ENCODE measurements around the gene RPF1. TPM values are rescaled to one million over a fixed set of nuclear protein-coding genes. Genes with fewer than 3 reads are reported as not detected.

RPF1 gene
- total RNA-seq, 1 donor, result 29.3 TPM

DNA sequence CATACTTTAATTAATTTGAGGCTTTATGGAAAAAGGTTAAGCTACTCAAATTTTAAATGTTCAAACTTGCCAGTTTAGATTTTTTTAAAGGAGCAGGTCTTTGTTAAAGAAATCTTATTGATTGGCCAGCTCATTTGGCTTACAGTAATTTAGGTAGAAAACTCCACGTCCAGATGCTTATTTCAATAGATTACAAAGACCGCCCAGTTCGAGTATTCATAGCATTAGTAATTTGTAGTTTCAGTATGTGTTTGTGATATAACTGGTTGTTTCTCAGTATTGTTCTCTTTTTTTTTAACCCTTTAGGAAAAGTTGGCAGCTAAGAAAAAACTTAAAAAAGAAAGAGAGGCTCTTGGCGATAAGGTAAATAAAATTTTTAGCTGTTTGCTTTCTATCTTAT is 1.6 kb downstream of the RPF1 start:
- peaks cover 19% of the 10 kb centered on the region for H3K36me3 ChIP-seq (ENCODE audit: insufficient read depth, low read length)
- H3K4me3 ChIP-seq (ENCODE audit: insufficient read depth, low read length), result peak overlapping the region; percentile 94
- H4K20me1 ChIP-seq (ENCODE audit: insufficient read depth, low read length), result no peaks in the 10 kb centered on the region
- peaks cover 7% of the 10 kb centered on the region for H3K4me1 ChIP-seq (ENCODE audit: insufficient read depth, low read length)
- TF ChIP-seq, protein P1, sequence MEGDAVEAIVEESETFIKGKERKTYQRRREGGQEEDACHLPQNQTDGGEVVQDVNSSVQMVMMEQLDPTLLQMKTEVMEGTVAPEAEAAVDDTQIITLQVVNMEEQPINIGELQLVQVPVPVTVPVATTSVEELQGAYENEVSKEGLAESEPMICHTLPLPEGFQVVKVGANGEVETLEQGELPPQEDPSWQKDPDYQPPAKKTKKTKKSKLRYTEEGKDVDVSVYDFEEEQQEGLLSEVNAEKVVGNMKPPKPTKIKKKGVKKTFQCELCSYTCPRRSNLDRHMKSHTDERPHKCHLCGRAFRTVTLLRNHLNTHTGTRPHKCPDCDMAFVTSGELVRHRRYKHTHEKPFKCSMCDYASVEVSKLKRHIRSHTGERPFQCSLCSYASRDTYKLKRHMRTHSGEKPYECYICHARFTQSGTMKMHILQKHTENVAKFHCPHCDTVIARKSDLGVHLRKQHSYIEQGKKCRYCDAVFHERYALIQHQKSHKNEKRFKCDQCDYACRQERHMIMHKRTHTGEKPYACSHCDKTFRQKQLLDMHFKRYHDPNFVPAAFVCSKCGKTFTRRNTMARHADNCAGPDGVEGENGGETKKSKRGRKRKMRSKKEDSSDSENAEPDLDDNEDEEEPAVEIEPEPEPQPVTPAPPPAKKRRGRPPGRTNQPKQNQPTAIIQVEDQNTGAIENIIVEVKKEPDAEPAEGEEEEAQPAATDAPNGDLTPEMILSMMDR (IDR thresholded peaks at IDR 0.05; ENCODE audit: extremely low read depth, low read depth, low read length), result no peak
- H2AFZ ChIP-seq (ENCODE audit: low read length), result no peak overlapping the region
- H3K27me3 ChIP-seq (ENCODE audit: insufficient read depth, low read length), result peaks cover 10% of the 10 kb centered on the region
- DNase-seq (ENCODE audit: insufficient read length, low spot score, missing footprints), result no peak
- H3K4me2 ChIP-seq (ENCODE audit: insufficient read depth, low read length), result peak overlapping the region; percentile 88
- no peaks in the 10 kb centered on the region for H3K9me3 ChIP-seq (ENCODE audit: low read depth, low read length)
- H3K79me2 ChIP-seq (ENCODE audit: insufficient read depth, low read length), result peaks cover 56% of the 10 kb centered on the region
- H3K27ac ChIP-seq (ENCODE audit: low read depth, low read length), result no peak overlapping the region

- no peak overlapping the region for H3K4me2 ChIP-seq (ENCODE audit: insufficient read depth, low read length)
- peaks cover 9% of the 10 kb centered on the region for H3K27me3 ChIP-seq (ENCODE audit: insufficient read depth, low read length)
- no peak for DNase-seq (ENCODE audit: insufficient read length, low spot score, missing footprints)
These were observed 2.3 kb downstream of the RPF1 start for GRCh38 chr1:84481317-84481716.

DNA sequence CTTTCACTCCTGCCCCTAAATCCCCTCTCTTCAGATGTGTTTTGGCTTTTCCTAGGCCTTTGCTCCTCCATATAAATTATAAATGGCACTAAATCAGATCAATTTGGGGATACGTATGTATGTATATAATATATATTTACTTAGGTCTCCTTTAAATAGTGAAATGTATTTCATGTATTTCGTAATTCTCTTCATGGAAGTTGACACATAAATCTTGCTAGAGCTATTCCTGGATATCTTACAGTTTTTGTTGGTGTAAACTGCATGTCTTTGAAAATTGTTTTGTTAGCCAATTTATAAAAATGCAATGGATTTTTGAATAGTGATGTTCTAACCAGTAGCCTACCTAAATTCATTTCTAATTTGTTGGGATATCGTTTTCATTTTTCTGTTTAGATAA is 9.0 kb downstream of the RPF1 start:
- TF ChIP-seq, protein P1 (IDR thresholded peaks at IDR 0.05; ENCODE audit: extremely low read depth, low read depth, low read length), result no peak
- Histone ChIP-seq H3K4me2 (ENCODE audit: insufficient read depth, low read length) (no peak overlapping the region), H3K27ac (ENCODE audit: low read depth, low read length) (no peak overlapping the region), H3K36me3 (ENCODE audit: insufficient read depth, low read length) (peaks cover 53% of the 10 kb centered on the region), H3K79me2 (ENCODE audit: insufficient read depth, low read length) (peaks cover 44% of the 10 kb centered on the region), H2AFZ (ENCODE audit: low read length) (no peak overlapping the region), H3K4me3 (ENCODE audit: insufficient read depth, low read length) (no peak overlapping the region), H3K9me3 (ENCODE audit: low read depth, low read length) (no peaks in the 10 kb centered on the region), H3K4me1 (ENCODE audit: insufficient read depth, low read length) (no peaks in the 10 kb centered on the region), H4K20me1 (ENCODE audit: insufficient read depth, low read length) (no peaks in the 10 kb centered on the region), H3K27me3 (ENCODE audit: insufficient read depth, low read length) (no peaks in the 10 kb centered on the region)
- DNase-seq (ENCODE audit: insufficient read length, low spot score, missing footprints), result peak; percentile 61

More at GRCh38 chr1:84481317-84481716, 2.3 kb downstream of the RPF1 start:
- Histone ChIP-seq H3K27ac (ENCODE audit: low read depth, low read length) (no peak overlapping the region), H2AFZ (ENCODE audit: low read length) (no peak overlapping the region), H3K9me3 (ENCODE audit: low read depth, low read length) (no peaks in the 10 kb centered on the region), H3K79me2 (ENCODE audit: insufficient read depth, low read length) (peaks cover 62% of the 10 kb centered on the region), H4K20me1 (ENCODE audit: insufficient read depth, low read length) (no peaks in the 10 kb centered on the region), H3K36me3 (ENCODE audit: insufficient read depth, low read length) (peaks cover 19% of the 10 kb centered on the region), H3K4me1 (ENCODE audit: insufficient read depth, low read length) (peaks cover 7% of the 10 kb centered on the region), H3K4me3 (ENCODE audit: insufficient read depth, low read length) (no peak overlapping the region)
- TF ChIP-seq, protein P1 (IDR thresholded peaks at IDR 0.05; ENCODE audit: extremely low read depth, low read depth, low read length), result no peak

DNA sequence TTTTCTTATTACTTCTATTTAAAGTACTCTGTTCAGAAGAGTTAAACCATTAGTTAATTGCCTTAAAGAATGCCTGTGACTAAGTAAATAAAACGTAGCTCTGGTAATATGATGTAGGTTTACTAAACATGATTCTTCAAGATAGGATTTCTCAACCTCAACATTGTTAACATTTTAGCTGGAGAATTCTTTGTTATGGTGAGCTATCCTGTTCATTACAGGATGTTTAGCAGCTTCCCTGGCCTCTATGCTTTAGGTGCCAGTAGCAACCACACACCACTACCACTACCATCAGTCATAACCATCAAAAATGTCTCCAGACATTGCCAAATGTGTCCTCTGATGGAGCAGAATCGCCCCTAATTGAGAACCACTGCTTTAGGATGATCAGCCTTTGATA is 10.7 kb downstream of the RPF1 start:
- H3K4me1 ChIP-seq (ENCODE audit: insufficient read depth, low read length), result no peaks in the 10 kb centered on the region
- peaks cover 48% of the 10 kb centered on the region for H3K36me3 ChIP-seq (ENCODE audit: insufficient read depth, low read length)
- no peaks in the 10 kb centered on the region for H4K20me1 ChIP-seq (ENCODE audit: insufficient read depth, low read length)
- no peaks in the 10 kb centered on the region for H3K27me3 ChIP-seq (ENCODE audit: insufficient read depth, low read length)
- H3K27ac ChIP-seq (ENCODE audit: low read depth, low read length), result no peak overlapping the region
- no peak for DNase-seq (ENCODE audit: insufficient read length, low spot score, missing footprints)
- peaks cover 34% of the 10 kb centered on the region for H3K79me2 ChIP-seq (ENCODE audit: insufficient read depth, low read length)
- H3K4me2 ChIP-seq (ENCODE audit: insufficient read depth, low read length), result no peak overlapping the region
- no peak overlapping the region for H3K4me3 ChIP-seq (ENCODE audit: insufficient read depth, low read length)
- TF ChIP-seq, protein P1 (IDR thresholded peaks at IDR 0.05; ENCODE audit: extremely low read depth, low read depth, low read length), result no peak
- no peak overlapping the region for H2AFZ ChIP-seq (ENCODE audit: low read length)
- H3K9me3 ChIP-seq (ENCODE audit: low read depth, low read length), result no peaks in the 10 kb centered on the region

All from osteoblast (primary cell).